ENCODE data around the gene UBE2J2. TPM values are rescaled to one million over a fixed set of nuclear protein-coding genes. Genes with fewer than 3 reads are reported as not detected.
A peak's percentile ranks its signal among the peaks of the same experiment; 100 is the strongest.
"Not testable (repeated sequence)": the region's sequence is repeated elsewhere in the genome, so short reads cannot be mapped to it uniquely, and the experiment has no call there.

UBE2J2 gene
- 48.6 and 50.2 TPM in 2 replicates for total RNA-seq

DNA sequence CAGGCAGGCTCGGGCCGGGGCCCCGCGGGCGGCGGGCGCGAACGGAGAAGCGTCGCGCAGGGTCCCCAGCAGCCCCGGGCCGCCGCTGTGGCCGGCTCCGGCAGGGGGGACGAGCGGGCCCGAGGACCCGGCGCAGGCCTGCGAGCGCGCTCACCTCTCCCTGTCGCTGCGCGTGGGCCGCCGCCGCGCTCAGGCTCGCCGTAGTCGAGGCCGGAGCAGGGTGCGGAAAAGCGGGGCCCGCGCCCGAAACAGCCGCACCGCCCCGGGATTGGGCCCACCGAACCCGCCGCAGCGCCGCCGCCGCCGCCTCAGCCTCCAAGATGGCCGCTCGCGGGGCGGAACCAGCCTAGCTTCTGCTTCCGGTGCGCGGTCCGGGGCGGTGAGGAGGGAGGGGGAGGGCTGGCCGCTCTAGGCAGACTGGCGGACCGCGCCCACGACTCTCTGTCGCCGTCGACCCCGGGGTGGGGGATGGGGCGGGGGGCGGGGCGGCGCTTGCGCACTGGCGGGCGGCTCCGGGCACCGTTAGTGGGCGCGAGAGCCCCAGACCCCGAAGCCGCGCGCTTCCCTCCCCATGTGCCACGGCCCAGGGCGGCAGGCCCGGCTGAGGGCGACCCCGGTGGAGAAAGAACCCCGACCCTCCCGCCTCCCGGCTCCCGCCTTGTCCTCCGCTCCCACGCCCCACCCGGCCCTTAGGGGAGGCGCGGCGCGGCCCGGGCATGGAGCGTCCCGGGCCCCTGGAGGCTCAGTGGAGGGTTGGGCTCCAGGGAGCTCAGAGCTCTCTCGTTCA lies at the start of gene UBE2J2:
Gene UBE2J2 (minus strand): TSS at position 343 of the 787 bp plus-strand sequence. CDS start 5,862 bp downstream, outside the sequence.
- DNase-seq (ENCODE audit: low read depth), result peak; percentile 47

GRCh38 chr1:1322952-1323351 lies 49.3 kb upstream of the UBE2J2 start:
- no peak for DNase-seq (ENCODE audit: low read depth)

DNA sequence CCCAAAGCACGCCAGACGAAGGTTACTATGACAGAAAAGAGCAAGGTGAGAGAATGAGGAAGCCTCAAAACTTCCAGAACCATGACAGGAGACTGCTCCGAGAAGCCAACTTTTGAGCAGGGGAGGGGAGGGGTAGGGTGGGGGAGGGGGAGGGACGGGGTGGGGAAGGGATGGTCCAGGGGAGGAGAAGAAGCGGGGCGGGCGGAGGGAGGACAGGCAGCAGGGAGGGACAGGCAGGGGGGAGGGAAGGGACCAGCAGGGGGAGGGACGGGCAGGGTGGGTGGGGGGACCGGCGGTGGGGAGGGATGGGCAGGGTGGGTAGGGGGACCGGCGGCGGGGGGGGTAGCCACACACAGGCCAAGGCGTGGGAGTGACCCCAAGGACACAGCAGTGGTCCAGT lies 48.8 kb upstream of the UBE2J2 start:
- DNase-seq (ENCODE audit: low read depth), result no peak

GRCh38 chr1:1321477-1321876 lies 47.8 kb upstream of the UBE2J2 start:
- DNase-seq (ENCODE audit: low read depth), result no peak

GRCh38 chr1:1320666-1321448 lies 47.2 kb upstream of the UBE2J2 start:
- no peak for DNase-seq (ENCODE audit: low read depth)

DNA sequence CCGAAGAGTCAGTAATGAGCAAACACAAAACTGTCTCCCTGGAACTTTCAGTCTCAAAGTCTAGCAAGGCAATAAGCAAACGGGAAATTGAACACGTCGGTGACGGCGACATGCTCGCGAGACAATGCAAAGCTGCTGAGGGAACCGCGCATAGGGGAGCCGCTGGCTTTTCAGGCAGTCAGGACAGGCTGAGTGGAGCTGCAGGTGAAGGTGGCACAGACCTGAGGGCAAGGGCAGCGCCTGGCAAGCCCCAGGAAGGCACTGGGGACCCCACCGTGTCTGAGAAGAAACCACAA lies 45.9 kb upstream of the UBE2J2 start:
- no peak for DNase-seq (ENCODE audit: low read depth)

DNA sequence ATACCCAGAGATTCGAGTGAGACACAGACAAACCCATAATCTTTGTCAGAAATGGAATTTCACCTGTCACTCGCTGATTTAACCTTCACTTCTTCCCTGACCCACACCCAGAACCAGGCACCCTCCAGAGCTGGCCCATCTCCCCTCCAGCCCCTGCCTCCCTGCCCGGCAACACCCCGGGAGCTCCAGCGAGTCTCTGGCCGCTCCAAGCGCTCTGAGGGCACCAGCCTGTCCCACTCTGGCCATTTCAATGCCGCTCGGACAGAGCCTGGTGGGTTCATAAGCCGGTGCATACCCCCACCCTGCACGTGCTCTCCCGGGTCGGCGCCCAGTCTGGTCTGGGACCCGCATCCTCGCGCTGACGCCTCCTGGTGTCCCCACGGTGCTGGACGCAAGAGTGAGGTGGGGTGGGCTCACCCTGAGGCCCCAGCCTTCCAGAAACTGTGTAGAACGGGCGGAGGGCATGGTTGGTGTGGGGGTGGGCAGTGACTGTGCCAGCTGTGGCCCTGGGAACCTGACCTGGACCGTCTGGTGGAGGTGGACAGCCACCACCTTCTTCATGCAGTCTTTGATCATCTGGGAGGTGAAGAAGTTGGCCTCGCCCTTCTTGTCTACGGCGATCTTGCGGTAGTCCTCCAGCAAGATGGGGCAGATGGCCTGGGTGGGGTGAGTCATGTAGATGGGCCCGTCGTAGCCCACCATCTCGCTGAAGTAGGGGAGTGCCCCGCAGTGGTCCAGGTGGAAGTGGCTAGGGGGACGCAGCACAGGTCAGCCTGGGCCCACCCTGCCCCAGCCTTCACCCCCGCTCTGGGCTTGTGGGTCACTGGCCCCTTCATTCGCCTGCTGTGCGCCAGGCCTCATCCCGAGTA lies 45.4 kb upstream of the UBE2J2 start:
- DNase-seq (ENCODE audit: low read depth), result no peak

GRCh38 chr1:1318131-1318652 lies 44.5 kb upstream of the UBE2J2 start:
- peak; percentile 88 for DNase-seq (ENCODE audit: low read depth)

GRCh38 chr1:1317420-1317819 lies 43.8 kb upstream of the UBE2J2 start:
- no peak for DNase-seq (ENCODE audit: low read depth)

DNA sequence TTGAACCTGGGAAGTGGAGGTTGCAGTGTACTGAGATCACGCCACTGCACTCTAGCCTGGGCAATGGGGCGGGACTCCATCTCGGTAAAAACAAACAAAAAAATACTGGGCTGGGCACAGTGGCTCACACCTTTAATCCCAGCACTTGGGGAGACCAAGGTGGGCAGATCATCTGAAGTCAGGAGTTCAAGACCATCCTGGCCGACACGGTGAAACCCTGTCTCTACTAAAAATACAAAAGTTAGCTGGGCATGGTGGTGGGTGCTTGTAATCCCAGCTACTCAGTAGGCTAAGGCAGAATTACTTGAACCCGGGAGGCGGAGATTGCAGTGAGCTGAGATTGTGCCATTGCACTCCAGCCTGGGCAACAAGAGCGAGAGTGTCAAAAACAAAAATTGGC lies 42.5 kb upstream of the UBE2J2 start:
- DNase-seq (ENCODE audit: low read depth), result not testable (repeated sequence)

GRCh38 chr1:1315435-1315954 lies 41.8 kb upstream of the UBE2J2 start:
- no peak for DNase-seq (ENCODE audit: low read depth)

- no peak for DNase-seq (ENCODE audit: low read depth)
Measured at GRCh38 chr1:1314678-1315335, 41.2 kb upstream of the UBE2J2 start.

- DNase-seq (ENCODE audit: low read depth), result no peak
Measured at GRCh38 chr1:1314237-1314586, 40.6 kb upstream of the UBE2J2 start.

DNA sequence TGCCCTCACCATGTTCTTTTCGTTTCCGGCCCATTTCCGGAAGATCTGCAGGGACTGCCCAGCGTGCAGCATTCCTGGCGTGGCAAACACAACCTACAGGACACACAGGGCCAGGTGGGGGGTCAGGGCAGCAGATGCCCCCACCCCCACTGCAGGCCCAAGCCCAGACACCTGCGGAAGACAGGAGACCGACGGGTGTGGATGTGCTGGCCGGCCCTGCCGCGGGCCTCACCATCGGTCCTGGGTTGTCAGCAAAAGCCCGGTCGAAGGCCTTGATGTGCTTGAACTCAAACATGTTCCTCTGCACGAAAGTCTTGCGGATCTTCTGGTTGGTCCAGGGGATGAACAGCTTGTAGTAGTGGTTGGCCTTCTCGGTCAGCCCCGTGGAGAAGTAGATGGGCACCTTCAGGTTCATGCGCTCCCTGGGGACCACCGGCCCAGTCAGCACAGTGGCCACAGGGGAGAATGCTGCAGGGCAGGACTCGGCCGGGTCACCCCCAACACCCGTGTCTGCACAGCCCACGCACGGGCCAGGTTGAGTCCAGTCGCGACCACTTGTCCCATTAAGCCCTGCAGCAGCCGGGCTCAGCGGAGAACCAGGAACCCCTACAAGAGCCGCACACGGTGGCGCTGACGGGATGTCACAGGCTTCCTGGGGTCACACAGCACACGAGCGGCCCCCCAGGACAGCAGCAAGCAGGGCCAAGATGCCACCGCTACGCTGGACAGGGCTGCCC lies 40.0 kb upstream of the UBE2J2 start:
- DNase-seq (ENCODE audit: low read depth), result no peak

- DNase-seq (ENCODE audit: low read depth), result no peak
Measured at GRCh38 chr1:1312450-1313314, 39.0 kb upstream of the UBE2J2 start.

- DNase-seq (ENCODE audit: low read depth), result no peak
Measured at GRCh38 chr1:1311107-1312104, 37.8 kb upstream of the UBE2J2 start.

DNA sequence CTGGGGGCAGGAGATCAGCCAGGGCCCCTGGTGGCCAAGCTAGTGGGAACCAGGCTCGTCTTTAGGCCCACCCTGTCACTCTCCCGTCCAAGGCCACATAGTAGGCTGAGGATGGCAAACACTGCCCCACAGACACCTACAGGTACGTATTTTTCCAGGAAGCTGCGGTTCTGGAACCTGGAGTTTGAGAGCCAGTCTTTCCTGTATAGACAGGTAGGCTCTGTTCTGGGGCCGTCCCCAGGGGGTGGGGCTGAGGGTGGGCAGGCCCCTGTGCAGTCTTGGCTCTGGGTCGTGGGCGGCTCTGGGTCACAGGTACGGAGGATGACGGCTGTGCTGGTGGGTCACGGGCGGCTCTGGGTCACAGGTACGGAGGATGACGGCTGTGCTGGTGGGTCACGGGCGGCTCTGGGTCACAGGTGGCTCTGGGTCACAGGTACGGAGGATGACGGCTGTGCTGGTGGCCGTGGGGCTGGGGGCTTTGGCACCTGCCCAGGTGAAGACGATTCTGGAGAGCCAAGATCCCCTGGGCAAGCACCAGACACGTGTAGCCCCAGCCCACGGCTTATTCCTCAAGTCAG lies 36.9 kb upstream of the UBE2J2 start:
- no peak for DNase-seq (ENCODE audit: low read depth)

- DNase-seq (ENCODE audit: low read depth), result no peak
Measured at GRCh38 chr1:1310109-1310385, 36.4 kb upstream of the UBE2J2 start.
